IPS-NIHi11 (cell line): ENCODE measurements around the gene NAPG.
A peak's percentile ranks its signal among the peaks of the same experiment; 100 is the strongest.
"Not testable (repeated sequence)": the region's sequence is repeated elsewhere in the genome, so short reads cannot be mapped to it uniquely, and the experiment has no call there.

Experiments used
- DNase-seq: peaks from one replicate; pipeline ENCODE4 v3.0.0; 2012; ENCODE audit warnings: mixed read lengths, low spot score

The NAPG gene

GRCh38 chr18:10552226-10552625, 26.4 kb downstream of the NAPG start:
- DNase-seq = no peak

- DNase-seq = not testable (repeated sequence)
Observed at GRCh38 chr18:10556251-10556650, 30.4 kb downstream of the NAPG start.

- DNase-seq = no peak
Observed at GRCh38 chr18:10557085-10557677, 31.4 kb downstream of the NAPG start.

GRCh38 chr18:10558243-10558966, 32.6 kb downstream of the NAPG start:
- DNase-seq = no peak

- DNase-seq = no peak
Observed at GRCh38 chr18:10558967-10559298, 33.1 kb downstream of the NAPG start.

GRCh38 chr18:10559553-10560451, 34.0 kb downstream of the NAPG start:
- DNase-seq = peak; percentile 45

- peak; percentile 84 for DNase-seq
Observed at GRCh38 chr18:10560452-10561045, 34.7 kb downstream of the NAPG start.

- no peak for DNase-seq
Observed at GRCh38 chr18:10562773-10563160, 36.9 kb downstream of the NAPG start.

GRCh38 chr18:10563886-10564285, 38.1 kb downstream of the NAPG start:
- DNase-seq = no peak

GRCh38 chr18:10564975-10565773, 39.3 kb downstream of the NAPG start:
- no peak for DNase-seq

- DNase-seq = no peak
Observed at GRCh38 chr18:10565835-10566234, 40.0 kb downstream of the NAPG start.

GRCh38 chr18:10566390-10566789, 40.6 kb downstream of the NAPG start:
- DNase-seq = no peak

GRCh38 chr18:10569941-10570340, 44.1 kb downstream of the NAPG start:
- not testable (repeated sequence) for DNase-seq

- DNase-seq = no peak
Observed at GRCh38 chr18:10570622-10571021, 44.8 kb downstream of the NAPG start.

- DNase-seq = no peak
Observed at GRCh38 chr18:10571537-10571936, 45.7 kb downstream of the NAPG start.

GRCh38 chr18:10573261-10573660, 47.4 kb downstream of the NAPG start:
- DNase-seq = not testable (repeated sequence)

- not testable (repeated sequence) for DNase-seq
Observed at GRCh38 chr18:10574412-10574811, 48.6 kb downstream of the NAPG start.

- not testable (repeated sequence) for DNase-seq
Observed at GRCh38 chr18:10577842-10578572, 52.2 kb downstream of the NAPG start.

- not testable (repeated sequence) for DNase-seq
Observed at GRCh38 chr18:10578573-10578899, 52.7 kb downstream of the NAPG start.

- no peak for DNase-seq
Observed at GRCh38 chr18:10579079-10579867, 53.4 kb downstream of the NAPG start.
